Measurements from ENCODE around the gene LAMA4.

DNA sequence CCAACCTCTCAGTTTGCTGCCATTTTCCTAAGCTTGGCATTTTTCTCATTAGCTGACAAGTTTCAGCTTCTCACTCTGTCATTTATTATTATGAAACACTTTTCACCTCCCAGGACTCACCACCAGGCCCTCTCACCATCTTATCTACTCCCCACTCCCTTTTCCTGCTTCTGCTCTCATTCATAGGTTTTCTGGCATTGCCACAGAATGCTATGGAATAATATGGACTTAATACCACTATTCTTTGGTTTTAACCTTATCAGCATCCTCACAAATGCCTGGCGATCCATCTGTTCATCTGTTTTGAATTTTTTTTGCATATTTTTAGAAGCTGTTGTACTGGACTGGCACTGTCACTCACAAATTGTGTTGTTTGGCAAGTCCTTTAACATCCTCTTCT is 16.4 kb upstream of the LAMA4 start:
- no peak for TF ChIP-seq MAFK (IDR thresholded peaks at IDR 0.05; ENCODE audit: partially characterized antibody)
- TF ChIP-seq POLR2A (IDR thresholded peaks at IDR 0.05; ENCODE audit: low read length), result no peak
- TF ChIP-seq, protein P1, sequence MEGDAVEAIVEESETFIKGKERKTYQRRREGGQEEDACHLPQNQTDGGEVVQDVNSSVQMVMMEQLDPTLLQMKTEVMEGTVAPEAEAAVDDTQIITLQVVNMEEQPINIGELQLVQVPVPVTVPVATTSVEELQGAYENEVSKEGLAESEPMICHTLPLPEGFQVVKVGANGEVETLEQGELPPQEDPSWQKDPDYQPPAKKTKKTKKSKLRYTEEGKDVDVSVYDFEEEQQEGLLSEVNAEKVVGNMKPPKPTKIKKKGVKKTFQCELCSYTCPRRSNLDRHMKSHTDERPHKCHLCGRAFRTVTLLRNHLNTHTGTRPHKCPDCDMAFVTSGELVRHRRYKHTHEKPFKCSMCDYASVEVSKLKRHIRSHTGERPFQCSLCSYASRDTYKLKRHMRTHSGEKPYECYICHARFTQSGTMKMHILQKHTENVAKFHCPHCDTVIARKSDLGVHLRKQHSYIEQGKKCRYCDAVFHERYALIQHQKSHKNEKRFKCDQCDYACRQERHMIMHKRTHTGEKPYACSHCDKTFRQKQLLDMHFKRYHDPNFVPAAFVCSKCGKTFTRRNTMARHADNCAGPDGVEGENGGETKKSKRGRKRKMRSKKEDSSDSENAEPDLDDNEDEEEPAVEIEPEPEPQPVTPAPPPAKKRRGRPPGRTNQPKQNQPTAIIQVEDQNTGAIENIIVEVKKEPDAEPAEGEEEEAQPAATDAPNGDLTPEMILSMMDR (IDR thresholded peaks at IDR 0.05), result no peak
- TF ChIP-seq BHLHE40 (IDR thresholded peaks at IDR 0.05; ENCODE audit: low read depth, low read length), result no peak

All from A549 (cell line).